Activated CD8-positive, alpha-beta memory T cell treated with anti-CD3 and anti-CD28 coated beads, Interleukin-2, amount 50 U/mL, for 24 hours (primary cell): Measurements from ENCODE around the gene ATP6V1B1.

ENCODE experiments used
- DNase-seq: peaks from one replicate; pipeline ENCODE4 v3.0.0-alpha.2; 2020; ENCODE audit errors: extremely low read depth

Gene ATP6V1B1

GRCh38 chr2:70944111-70944690, 8.5 kb downstream of the ATP6V1B1 start:
- no peak for DNase-seq

GRCh38 chr2:70946832-70947442, 11.2 kb downstream of the ATP6V1B1 start:
- no peak for DNase-seq

GRCh38 chr2:70947556-70948184, 12.0 kb downstream of the ATP6V1B1 start:
- no peak for DNase-seq

GRCh38 chr2:70948337-70949003, 12.8 kb downstream of the ATP6V1B1 start:
- peak; percentile 59 for DNase-seq

GRCh38 chr2:70949086-70949485, 13.4 kb downstream of the ATP6V1B1 start:
- DNase-seq, result no peak

- no peak for DNase-seq
Observed at GRCh38 chr2:70954886-70955285, 19.2 kb downstream of the ATP6V1B1 start.

- DNase-seq, result no peak
Observed at GRCh38 chr2:70956141-70956540, 20.4 kb downstream of the ATP6V1B1 start.

- no peak for DNase-seq
Observed at GRCh38 chr2:70957798-70958197, 22.1 kb downstream of the ATP6V1B1 start.

GRCh38 chr2:70958759-70959158, 23.1 kb downstream of the ATP6V1B1 start:
- no peak for DNase-seq

- no peak for DNase-seq
Observed at GRCh38 chr2:70959271-70959761, 23.6 kb downstream of the ATP6V1B1 start.

GRCh38 chr2:70959851-70960832, 24.4 kb downstream of the ATP6V1B1 start:
- DNase-seq, result no peak

- DNase-seq, result no peak
Observed at GRCh38 chr2:70960833-70961647, 25.3 kb downstream of the ATP6V1B1 start.

GRCh38 chr2:70961648-70961994, 25.9 kb downstream of the ATP6V1B1 start:
- no peak for DNase-seq

- no peak for DNase-seq
Observed at GRCh38 chr2:70962211-70962884, 26.6 kb downstream of the ATP6V1B1 start.

GRCh38 chr2:70962885-70963878, 27.5 kb downstream of the ATP6V1B1 start:
- DNase-seq, result no peak

GRCh38 chr2:70964133-70964532, 28.4 kb downstream of the ATP6V1B1 start:
- no peak for DNase-seq

GRCh38 chr2:70964596-70965386, 29.1 kb downstream of the ATP6V1B1 start:
- DNase-seq, result peak; percentile 41

- no peak for DNase-seq
Observed at GRCh38 chr2:70965506-70965905, 29.8 kb downstream of the ATP6V1B1 start.
